GM23248 (cell line): ENCODE measurements around the gene CDC27.

Experiments
- EZH2 ChIP-seq: fragments of 200-600 bp; sonication (generic); IDR thresholded peaks from 2 replicates; pipeline ENCODE4 v1.6.1; 2018; ENCODE audit warnings: antibody characterized with exemption, mild to moderate bottlenecking; ENCODE audit not compliant: insufficient read depth, poor library complexity, severe bottlenecking
- EZH2phosphoT487 ChIP-seq: fragments of 200-600 bp; sonication (generic); IDR thresholded peaks from 2 replicates; pipeline ENCODE4 v1.6.1; 2018; ENCODE audit warnings: antibody characterized with exemption, moderate library complexity, mild to moderate bottlenecking, low read depth; ENCODE audit not compliant: insufficient read depth

GRCh38 chr17:47230864-47231263 is 41.8 kb upstream of the CDC27 start:
- TF ChIP-seq EZH2 (no peak), EZH2phosphoT487 (no peak)
